GM19452 (cell line): ENCODE results near the gene TSPEAR.

Experiments
- ATAC-seq: cut with Tn5 transposase; IDR thresholded peaks from one replicate; pipeline ENCODE4 v1.9.1; 2021; ENCODE audit not compliant: unreplicated experiment

The TSPEAR gene

GRCh38 chr21:44496564-44497550 is 214.5 kb downstream of the TSPEAR start:
- ATAC-seq: no peak

GRCh38 chr21:44495611-44496563 is 215.5 kb downstream of the TSPEAR start:
- no peak for ATAC-seq

- ATAC-seq: no peak
Measured at GRCh38 chr21:44494956-44495355, 216.4 kb downstream of the TSPEAR start.

GRCh38 chr21:44494418-44494817 is 217.0 kb downstream of the TSPEAR start:
- ATAC-seq: no peak

GRCh38 chr21:44492567-44493385 is 218.6 kb downstream of the TSPEAR start:
- no peak for ATAC-seq

- no peak for ATAC-seq
Measured at GRCh38 chr21:44490816-44491215, 220.6 kb downstream of the TSPEAR start.

- no peak for ATAC-seq
Measured at GRCh38 chr21:44490405-44490804, 221.0 kb downstream of the TSPEAR start.

GRCh38 chr21:44489962-44490361 is 221.4 kb downstream of the TSPEAR start:
- no peak for ATAC-seq

GRCh38 chr21:44487831-44488230 is 223.5 kb downstream of the TSPEAR start:
- no peak for ATAC-seq

GRCh38 chr21:44486302-44486701 is 225.1 kb downstream of the TSPEAR start:
- ATAC-seq: no peak

GRCh38 chr21:44485796-44486195 is 225.6 kb downstream of the TSPEAR start:
- ATAC-seq: no peak

GRCh38 chr21:44485254-44485793 is 226.0 kb downstream of the TSPEAR start:
- ATAC-seq: no peak

- no peak for ATAC-seq
Measured at GRCh38 chr21:44484498-44485253, 226.7 kb downstream of the TSPEAR start.

- ATAC-seq: no peak
Measured at GRCh38 chr21:44483288-44484237, 227.8 kb downstream of the TSPEAR start.

- no peak for ATAC-seq
Measured at GRCh38 chr21:44482581-44483287, 228.6 kb downstream of the TSPEAR start.

- no peak for ATAC-seq
Measured at GRCh38 chr21:44480200-44481053, 230.9 kb downstream of the TSPEAR start.
